Endothelial cell (in vitro differentiated cells): ENCODE measurements around the gene IRF4. TPM values are rescaled to one million over a fixed set of nuclear protein-coding genes. Genes with fewer than 3 reads are reported as not detected.

ENCODE experiments used
- DNase-seq: peaks from one replicate; pipeline ENCODE4 v3.0.0; 2021; ENCODE audit warnings: low spot score
- H3K27ac Mint-ChIP-seq: one replicate; pipeline ENCODE4 v1.8.0; 2021; ENCODE audit warnings: mixed read lengths, inconsistent platforms; ENCODE audit not compliant: unreplicated experiment
- H3K27me3 Mint-ChIP-seq: one replicate; pipeline ENCODE4 v1.8.0; 2021; ENCODE audit warnings: mild to moderate bottlenecking, moderate library complexity, mixed read lengths, inconsistent platforms; ENCODE audit not compliant: unreplicated experiment
- H3K36me3 Mint-ChIP-seq: one replicate; pipeline ENCODE4 v1.8.0; 2021; ENCODE audit warnings: mild to moderate bottlenecking, low read depth, mixed read lengths, inconsistent platforms; ENCODE audit not compliant: unreplicated experiment
- H3K4me1 Mint-ChIP-seq: one replicate; pipeline ENCODE4 v1.8.0; 2021; ENCODE audit warnings: mild to moderate bottlenecking, mixed read lengths, inconsistent platforms; ENCODE audit not compliant: unreplicated experiment
- H3K4me3 Mint-ChIP-seq: one replicate; pipeline ENCODE4 v1.8.0; 2021; ENCODE audit warnings: mild to moderate bottlenecking, mixed read lengths, inconsistent platforms; ENCODE audit not compliant: unreplicated experiment
- H3K9me3 Mint-ChIP-seq: one replicate; pipeline ENCODE4 v1.8.0; 2021; ENCODE audit warnings: mixed read lengths, inconsistent platforms; ENCODE audit not compliant: unreplicated experiment
- CTCF ChIP-seq: fragments of 200-600 bp; sonication (generic); IDR thresholded peaks from one replicate; pipeline ENCODE4 v1.5.0; 2021; ENCODE audit warnings: antibody characterized with exemption; ENCODE audit not compliant: unreplicated experiment
- total RNA-seq: library from RNA; stranded (reverse); fragmentation: NEBNext Ultra II Directional; extraction: Animal tissue kit (Norgen Biotek cat#: 25700); gene quantifications from one replicate; pipeline ENCODE4 v1.2.1, GENCODE V29; 2021; ENCODE audit not compliant: unreplicated experiment

The IRF4 gene
- total RNA-seq, 1 donor from 2014 or later: not detected

DNA sequence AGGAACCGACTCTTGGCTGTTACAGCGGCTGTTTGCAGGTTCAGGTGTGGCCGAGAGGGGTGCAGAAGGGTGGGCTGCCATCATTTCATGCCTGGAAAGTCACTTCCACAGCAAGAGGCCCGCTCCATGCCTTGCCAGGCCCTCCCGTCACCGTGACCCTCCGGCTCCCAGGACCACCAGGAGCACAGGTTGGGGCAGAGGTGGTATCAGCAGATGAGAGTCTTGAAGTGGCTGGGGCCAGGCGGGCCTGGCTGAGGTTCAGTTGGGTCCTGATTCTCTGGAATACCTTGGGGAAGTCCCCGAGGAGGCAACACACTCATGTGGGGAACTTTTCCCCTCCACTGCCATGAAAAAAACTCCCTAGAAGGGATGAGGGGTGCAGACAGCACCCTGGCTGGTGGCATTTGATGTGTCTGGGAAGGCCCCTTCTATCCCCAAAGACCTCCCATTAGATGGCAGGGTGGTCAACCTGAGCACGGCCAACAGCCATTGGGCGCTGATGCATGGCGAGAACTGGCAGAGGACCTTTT, 34.2 kb upstream of the IRF4 start:
- Mint-ChIP-seq H3K4me1 (peaks cover 7% of the 10 kb centered on the region), H3K27me3 (peaks cover 23% of the 10 kb centered on the region), H3K4me3 (no peak overlapping the region), H3K9me3 (peaks cover 39% of the 10 kb centered on the region), H3K36me3 (peaks cover 38% of the 10 kb centered on the region), H3K27ac (no peak overlapping the region)
- TF ChIP-seq CTCF: no peak
- no peak for DNase-seq

GRCh38 chr6:357791-358341, 33.7 kb upstream of the IRF4 start:
- no peak for DNase-seq
- Mint-ChIP-seq H3K4me1 (peaks cover 7% of the 10 kb centered on the region), H3K4me3 (peak overlapping the region; percentile 72), H3K27ac (no peak overlapping the region), H3K36me3 (peaks cover 39% of the 10 kb centered on the region), H3K9me3 (peaks cover 36% of the 10 kb centered on the region), H3K27me3 (peaks cover 20% of the 10 kb centered on the region)
- no peak for TF ChIP-seq CTCF

DNA sequence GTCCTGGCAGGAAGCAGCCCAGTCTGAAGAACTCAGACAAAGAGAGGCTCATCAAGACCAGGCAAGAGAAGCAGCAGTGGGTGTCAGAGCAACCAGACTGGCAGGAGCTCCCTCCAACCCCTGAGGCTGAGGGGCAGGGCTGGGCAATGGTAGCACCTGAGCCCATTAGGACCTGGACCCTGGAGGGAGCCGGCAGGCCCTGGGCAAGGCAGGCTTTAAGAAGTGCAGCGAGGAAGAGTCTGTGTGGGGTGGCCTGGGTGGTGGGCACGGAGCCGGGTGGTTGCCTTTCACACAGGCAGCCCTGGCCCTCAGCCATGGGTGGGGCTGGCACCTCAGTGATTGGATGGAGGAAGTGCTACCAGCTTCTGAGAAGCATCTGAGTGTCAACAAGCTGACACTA, 33.1 kb upstream of the IRF4 start:
- peaks cover 36% of the 10 kb centered on the region for H3K36me3 Mint-ChIP-seq
- DNase-seq: no peak
- H3K27me3 Mint-ChIP-seq: peaks cover 18% of the 10 kb centered on the region
- peaks cover 7% of the 10 kb centered on the region for H3K4me1 Mint-ChIP-seq
- peaks cover 32% of the 10 kb centered on the region for H3K9me3 Mint-ChIP-seq
- H3K27ac Mint-ChIP-seq: no peak overlapping the region
- H3K4me3 Mint-ChIP-seq: no peak overlapping the region
- TF ChIP-seq CTCF: no peak

DNA sequence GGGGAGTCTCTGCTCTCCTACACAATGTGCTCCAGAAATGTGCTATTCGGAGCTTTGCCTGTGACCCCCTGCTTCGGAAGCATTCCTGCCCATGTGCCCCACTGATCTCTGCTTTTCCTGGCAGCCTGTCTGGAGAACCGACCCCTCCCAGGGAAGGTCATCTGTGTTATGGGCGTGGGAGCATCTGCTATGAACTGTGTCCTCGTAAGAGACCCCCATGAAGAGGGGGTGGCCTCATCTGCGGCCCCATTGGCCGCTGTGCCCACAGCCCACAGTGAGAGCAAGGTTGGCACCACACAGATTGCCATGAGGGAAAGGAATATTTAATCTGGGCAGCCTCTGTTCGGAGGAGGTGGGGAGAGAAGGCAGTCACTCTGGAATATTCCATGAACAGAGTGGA, 32.7 kb upstream of the IRF4 start:
- TF ChIP-seq CTCF: no peak
- Mint-ChIP-seq H3K36me3 (peaks cover 34% of the 10 kb centered on the region), H3K9me3 (peaks cover 29% of the 10 kb centered on the region), H3K27ac (no peak overlapping the region), H3K4me1 (peaks cover 7% of the 10 kb centered on the region), H3K27me3 (peaks cover 14% of the 10 kb centered on the region), H3K4me3 (no peak overlapping the region)
- no peak for DNase-seq

DNA sequence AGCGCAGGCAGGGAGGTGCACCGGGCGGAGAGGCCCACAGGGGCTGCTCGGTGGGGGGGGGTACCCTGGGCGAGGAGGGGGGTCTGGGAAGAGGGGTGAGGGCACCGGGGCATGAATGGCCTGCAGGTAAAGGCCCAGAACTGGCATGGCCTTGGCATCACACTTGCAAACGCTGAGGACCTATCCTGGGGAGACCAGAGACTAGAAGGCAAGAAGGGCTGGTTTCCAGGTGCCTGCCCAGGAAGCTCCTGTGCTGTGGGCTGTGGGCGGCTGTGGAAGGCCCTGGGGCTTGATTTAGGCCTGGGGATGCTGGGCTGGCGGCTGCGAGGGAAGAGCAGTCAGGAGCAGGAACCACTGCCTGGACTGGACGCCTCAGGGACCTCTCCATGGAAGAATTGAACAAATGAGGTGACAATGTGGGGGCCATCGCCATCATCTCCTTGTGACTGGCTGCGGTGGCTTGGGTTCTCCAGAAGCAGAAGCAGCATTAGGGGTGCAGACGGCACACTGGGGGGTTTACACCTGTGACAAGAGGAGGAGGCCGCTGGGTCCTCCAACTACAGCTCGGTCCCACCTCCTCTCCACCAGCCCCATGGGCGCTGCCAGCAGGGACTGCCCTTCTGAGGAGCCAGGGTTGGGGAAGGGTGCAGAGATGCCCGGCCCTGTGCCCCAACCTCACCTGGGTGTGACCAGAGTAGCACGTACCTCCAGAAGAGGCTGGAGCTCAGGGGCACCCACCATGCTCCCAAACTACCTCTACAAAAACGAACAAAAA, 32.1 kb upstream of the IRF4 start:
- H3K4me1 Mint-ChIP-seq: peaks cover 7% of the 10 kb centered on the region
- DNase-seq: no peak
- peaks cover 11% of the 10 kb centered on the region for H3K27me3 Mint-ChIP-seq
- no peak overlapping the region for H3K27ac Mint-ChIP-seq
- H3K36me3 Mint-ChIP-seq: peaks cover 28% of the 10 kb centered on the region
- no peak for TF ChIP-seq CTCF
- H3K4me3 Mint-ChIP-seq: no peak overlapping the region
- peaks cover 31% of the 10 kb centered on the region for H3K9me3 Mint-ChIP-seq
